Caco-2 (cell line): ENCODE data around the gene STK36. TPM values are rescaled to one million over a fixed set of nuclear protein-coding genes. Genes with fewer than 3 reads are reported as not detected.

ENCODE experiments used
- BruUV-seq: library from RNA; stranded (reverse); fragments of 400-500 nt; replicated peaks from 2 replicates; lab custom pipeline; 2021; lab: Mats Ljungman, UMichigan
- CTCF ChIA-PET: fragments of 300-600 bp; sonication (Branson Sonifier 250); formaldehyde crosslinking; loops from one replicate; lab custom pipeline; 2022; ENCODE audit warnings: antibody characterized with exemption; lab: Charles Lee
- POLR2A ChIA-PET: fragments of 300-600 bp; sonication (Branson Sonifier 250); formaldehyde crosslinking; loops from one replicate; lab custom pipeline; 2022; ENCODE audit warnings: antibody characterized with exemption; lab: Charles Lee
- DNase-seq, 2 experiments: peaks; one replicate each; pipeline versions ENCODE4 v3.0.0 to v3.0.0-alpha.2; 2020 to 2022
- H3K27me3 ChIP-seq: replicated peaks from 2 replicates; pipeline ENCODE4 v1.6.0; 2011; ENCODE audit warnings: low read length; ENCODE audit not compliant: control insufficient read depth, insufficient read depth
- H3K36me3 ChIP-seq: 2 replicates; pipeline ENCODE4 v1.5.1; 2011; ENCODE audit warnings: low read length; ENCODE audit not compliant: control insufficient read depth, insufficient read depth
- H3K4me1 ChIP-seq: fragments of 250-450 bp; sonication (Bioruptor Pico); 2 replicates; pipeline ENCODE4 v1.5.1; 2020; ENCODE audit warnings: mild to moderate bottlenecking
- H3K4me3 ChIP-seq: 2 replicates; pipeline ENCODE4 v1.5.1; 2011; ENCODE audit warnings: low read depth, mild to moderate bottlenecking, control low read depth, low read length
- H3K9me3 ChIP-seq: fragments of 250-450 bp; sonication (Bioruptor Pico); 2 replicates; pipeline ENCODE4 v1.5.1; 2020; ENCODE audit warnings: mild to moderate bottlenecking, moderate library complexity
- H3K27ac Mint-ChIP-seq: one replicate; pipeline ENCODE4 v1.8.0; 2022; ENCODE audit warnings: mixed read lengths; ENCODE audit not compliant: unreplicated experiment
- H3K27me3 Mint-ChIP-seq: one replicate; pipeline ENCODE4 v1.8.0; 2022; ENCODE audit warnings: mixed read lengths; ENCODE audit not compliant: insufficient read depth, unreplicated experiment
- H3K36me3 Mint-ChIP-seq: one replicate; pipeline ENCODE4 v1.8.0; 2022; ENCODE audit warnings: mild to moderate bottlenecking, mixed read lengths; ENCODE audit not compliant: insufficient read depth, unreplicated experiment
- H3K4me1 Mint-ChIP-seq: one replicate; pipeline ENCODE4 v1.8.0; 2022; ENCODE audit warnings: low read depth, mixed read lengths; ENCODE audit not compliant: unreplicated experiment
- H3K4me3 Mint-ChIP-seq: one replicate; pipeline ENCODE4 v1.8.0; 2022; ENCODE audit warnings: mild to moderate bottlenecking, moderate library complexity, mixed read lengths; ENCODE audit not compliant: unreplicated experiment
- H3K9me3 Mint-ChIP-seq: one replicate; pipeline ENCODE4 v1.8.0; 2022; ENCODE audit warnings: mixed read lengths; ENCODE audit not compliant: unreplicated experiment
- CTCF ChIP-seq, 2 experiments: fragments of 200-600 bp in 1 of 2; IDR thresholded peaks; 1 replicate in 1 of 2; 2 replicates in 1 of 2; pipeline versions ENCODE4 v1.5.1 to v1.8.0; 2011 to 2022; ENCODE audit warnings: antibody characterized with exemption in 1 of 2, control low read depth in 1 of 2, inconsistent platforms in 1 of 2, low read depth in 1 of 2, low read length in 1 of 2, mild to moderate bottlenecking in 1 of 2, moderate library complexity in 1 of 2; ENCODE audit not compliant: insufficient read depth in 1 of 2, severe bottlenecking in 1 of 2, unreplicated experiment in 1 of 2
- intact Hi-C: fragments of 100-400 bp; cut with micrococcal nuclease; formaldehyde crosslinking; loops from one replicate; pipeline ENCODE4 v1.10.0; 2022; ENCODE audit not compliant: unreplicated experiment
- total RNA-seq: library from RNA; stranded (reverse); gene quantifications from 2 replicates; pipeline ENCODE4 v1.2.3, GENCODE V29; 2022

STK36 gene
- total RNA-seq, 1 experiment from 2014 or later = 44.1 TPM

- Mint-ChIP-seq H3K36me3 (no peaks in the 10 kb centered on the region), H3K9me3 (no peaks in the 10 kb centered on the region), H3K27me3 (no peaks in the 10 kb centered on the region), H3K27ac (no peak overlapping the region), H3K4me3 (no peak overlapping the region), H3K4me1 (no peaks in the 10 kb centered on the region)
- BruUV-seq = no TSS peak
- no peaks in the 10 kb centered on the region for H3K36me3 ChIP-seq
- H3K4me3 ChIP-seq = no peak overlapping the region
- H3K4me1 ChIP-seq = no peaks in the 10 kb centered on the region
- intact Hi-C loops = no loop called here
- ChIA-PET CTCF (no interaction called here), POLR2A (no interaction called here)
- H3K9me3 ChIP-seq = no peaks in the 10 kb centered on the region
- no peak for TF ChIP-seq CTCF (IDR thresholded peaks at IDR 0.05; ENCODE audit: insufficient read depth in 1 of 2, low read depth in 1 of 2, low read length in 1 of 2, severe bottlenecking in 1 of 2, unreplicated experiment in 1 of 2)
- DNase-seq = no peak
- no peaks in the 10 kb centered on the region for H3K27me3 ChIP-seq
Observed at GRCh38 chr2:218623366-218623705, 48.5 kb upstream of the STK36 start.

- no peak for TF ChIP-seq CTCF (IDR thresholded peaks at IDR 0.05; ENCODE audit: insufficient read depth in 1 of 2, low read depth in 1 of 2, low read length in 1 of 2, severe bottlenecking in 1 of 2, unreplicated experiment in 1 of 2)
- Mint-ChIP-seq H3K4me3 (no peak overlapping the region), H3K27ac (no peak overlapping the region), H3K36me3 (no peaks in the 10 kb centered on the region), H3K9me3 (no peaks in the 10 kb centered on the region), H3K4me1 (no peaks in the 10 kb centered on the region), H3K27me3 (no peaks in the 10 kb centered on the region)
- DNase-seq = no peak
- H3K27me3 ChIP-seq = no peaks in the 10 kb centered on the region
- ChIA-PET CTCF (interaction anchor here (0.7 kb wide), 1 partner anchor 303 kb away, joined by 3 read pairs; no protein-coding TSS in a partner anchor), POLR2A (no interaction called here)
- H3K9me3 ChIP-seq = no peaks in the 10 kb centered on the region
- no peaks in the 10 kb centered on the region for H3K36me3 ChIP-seq
- no peaks in the 10 kb centered on the region for H3K4me1 ChIP-seq
- intact Hi-C loops = no loop called here
- no TSS peak for BruUV-seq
- no peak overlapping the region for H3K4me3 ChIP-seq
Observed at GRCh38 chr2:218626369-218626768, 45.5 kb upstream of the STK36 start.

- intact Hi-C loops = no loop called here
- H3K36me3 ChIP-seq = no peaks in the 10 kb centered on the region
- H3K4me1 ChIP-seq = no peaks in the 10 kb centered on the region
- H3K4me3 ChIP-seq = no peak overlapping the region
- POLR2A ChIA-PET = interaction anchor here (1.2 kb wide), 1 partner anchor 37 kb away, joined by 3 read pairs; no protein-coding TSS in a partner anchor
- CTCF ChIA-PET = no interaction called here
- H3K9me3 Mint-ChIP-seq = no peaks in the 10 kb centered on the region
- no peaks in the 10 kb centered on the region for H3K4me1 Mint-ChIP-seq
- no peak for TF ChIP-seq CTCF (IDR thresholded peaks at IDR 0.05; ENCODE audit: insufficient read depth in 1 of 2, low read depth in 1 of 2, low read length in 1 of 2, severe bottlenecking in 1 of 2, unreplicated experiment in 1 of 2)
- H3K27me3 Mint-ChIP-seq = no peaks in the 10 kb centered on the region
- H3K9me3 ChIP-seq = no peaks in the 10 kb centered on the region
- BruUV-seq = no TSS peak
- no peaks in the 10 kb centered on the region for H3K27me3 ChIP-seq
- no peaks in the 10 kb centered on the region for H3K36me3 Mint-ChIP-seq
- no peak overlapping the region for H3K27ac Mint-ChIP-seq
- no peak for DNase-seq
- no peak overlapping the region for H3K4me3 Mint-ChIP-seq
Observed at GRCh38 chr2:218627939-218628338, 43.9 kb upstream of the STK36 start.
